Hepatic stellate cell (primary cell): Measurements from ENCODE around the gene KIF18B.

Experiments used
- DNase-seq: peaks from one replicate; pipeline ENCODE4 v3.0.0; 2011; ENCODE audit warnings: low spot score

KIF18B gene

GRCh38 chr17:44940317-44940716 is 7.3 kb downstream of the KIF18B start:
- no peak for DNase-seq

GRCh38 chr17:44935116-44935515 is 12.5 kb downstream of the KIF18B start:
- no peak for DNase-seq

GRCh38 chr17:44934745-44935105 is 12.8 kb downstream of the KIF18B start:
- DNase-seq, result no peak

GRCh38 chr17:44933824-44934744 is 13.5 kb downstream of the KIF18B start:
- no peak for DNase-seq

GRCh38 chr17:44932787-44933097 is 14.8 kb downstream of the KIF18B start:
- DNase-seq, result no peak

- no peak for DNase-seq
Observed at GRCh38 chr17:44932096-44932786, 15.3 kb downstream of the KIF18B start.

- DNase-seq, result no peak
Observed at GRCh38 chr17:44931376-44931775, 16.2 kb downstream of the KIF18B start.

- no peak for DNase-seq
Observed at GRCh38 chr17:44930667-44931066, 16.9 kb downstream of the KIF18B start.

GRCh38 chr17:44928950-44929720 is 18.4 kb downstream of the KIF18B start:
- DNase-seq, result no peak

GRCh38 chr17:44928136-44928535 is 19.4 kb downstream of the KIF18B start:
- no peak for DNase-seq

- DNase-seq, result no peak
Observed at GRCh38 chr17:44927696-44928095, 19.9 kb downstream of the KIF18B start.

GRCh38 chr17:44926821-44927525 is 20.6 kb downstream of the KIF18B start:
- DNase-seq, result no peak

- DNase-seq, result no peak
Observed at GRCh38 chr17:44925731-44926697, 21.6 kb downstream of the KIF18B start.

GRCh38 chr17:44924107-44924544 is 23.4 kb downstream of the KIF18B start:
- DNase-seq, result no peak

- DNase-seq, result no peak
Observed at GRCh38 chr17:44922746-44923470, 24.7 kb downstream of the KIF18B start.

GRCh38 chr17:44922136-44922535 is 25.4 kb downstream of the KIF18B start:
- no peak for DNase-seq

GRCh38 chr17:44921122-44921882 is 26.3 kb downstream of the KIF18B start:
- no peak for DNase-seq

GRCh38 chr17:44920565-44920940 is 27.0 kb downstream of the KIF18B start:
- no peak for DNase-seq

GRCh38 chr17:44919885-44920564 is 27.5 kb downstream of the KIF18B start:
- peak; percentile 94 for DNase-seq
